Measurements from ENCODE around the gene KRT6A.
"Not testable (repeated sequence)": the region's sequence is repeated elsewhere in the genome, so short reads cannot be mapped to it uniquely, and the experiment has no call there.

The KRT6A gene

GRCh38 chr12:52469853-52470252, 23.2 kb downstream of the KRT6A start:
- no peak for DNase-seq (ENCODE audit: low read depth in 1 of 2, low spot score in 1 of 2)

- no peak for DNase-seq (ENCODE audit: low read depth in 1 of 2, low spot score in 1 of 2)
These were observed 28.2 kb downstream of the KRT6A start for GRCh38 chr12:52464897-52465296.

- no peak for DNase-seq (ENCODE audit: low read depth in 1 of 2, low spot score in 1 of 2)
These were observed 31.4 kb downstream of the KRT6A start for GRCh38 chr12:52461693-52462092.

- DNase-seq (ENCODE audit: low read depth in 1 of 2, low spot score in 1 of 2) = no peak
These were observed 34.2 kb downstream of the KRT6A start for GRCh38 chr12:52458861-52459260.

- no peak for DNase-seq (ENCODE audit: low read depth in 1 of 2, low spot score in 1 of 2)
These were observed 37.2 kb downstream of the KRT6A start for GRCh38 chr12:52455821-52456220.

GRCh38 chr12:52454411-52455201, 38.5 kb downstream of the KRT6A start:
- DNase-seq (ENCODE audit: low read depth in 1 of 2, low spot score in 1 of 2) = no peak

- no peak for DNase-seq (ENCODE audit: low read depth in 1 of 2, low spot score in 1 of 2)
These were observed 41.0 kb downstream of the KRT6A start, which contains the start of gene KRT6B for GRCh38 chr12:52452101-52452500. TSS of gene KRT6B (minus strand) at chr12:52452146. CDS start at chr12:52452078, 68 bp downstream.

GRCh38 chr12:52448228-52448627, 44.8 kb downstream of the KRT6A start:
- DNase-seq (ENCODE audit: low read depth in 1 of 2, low spot score in 1 of 2) = no peak

GRCh38 chr12:52447196-52447595, 45.9 kb downstream of the KRT6A start:
- not testable (repeated sequence) for DNase-seq (ENCODE audit: low read depth in 1 of 2, low spot score in 1 of 2)

GRCh38 chr12:52446367-52447045, 46.6 kb downstream of the KRT6A start:
- DNase-seq (ENCODE audit: low read depth in 1 of 2, low spot score in 1 of 2) = no peak

GRCh38 chr12:52445876-52446275, 47.2 kb downstream of the KRT6A start:
- DNase-seq (ENCODE audit: low read depth in 1 of 2, low spot score in 1 of 2) = no peak

GRCh38 chr12:52444647-52445595, 48.1 kb downstream of the KRT6A start:
- DNase-seq (ENCODE audit: low read depth in 1 of 2, low spot score in 1 of 2) = no peak

- no peak for DNase-seq (ENCODE audit: low read depth in 1 of 2, low spot score in 1 of 2)
These were observed 49.1 kb downstream of the KRT6A start for GRCh38 chr12:52443966-52444365.

GRCh38 chr12:52442600-52443061, 50.4 kb downstream of the KRT6A start:
- DNase-seq (ENCODE audit: low read depth in 1 of 2, low spot score in 1 of 2) = no peak

- DNase-seq (ENCODE audit: low read depth in 1 of 2, low spot score in 1 of 2) = no peak
These were observed 51.6 kb downstream of the KRT6A start for GRCh38 chr12:52441320-52441911.

- DNase-seq (ENCODE audit: low read depth in 1 of 2, low spot score in 1 of 2) = no peak
These were observed 52.2 kb downstream of the KRT6A start for GRCh38 chr12:52440821-52441319.

GRCh38 chr12:52439845-52440244, 53.2 kb downstream of the KRT6A start:
- DNase-seq (ENCODE audit: low read depth in 1 of 2, low spot score in 1 of 2) = no peak

- DNase-seq (ENCODE audit: low read depth in 1 of 2, low spot score in 1 of 2) = no peak
These were observed 53.6 kb downstream of the KRT6A start for GRCh38 chr12:52439420-52439819.

GRCh38 chr12:52438305-52439301, 54.5 kb downstream of the KRT6A start:
- no peak for DNase-seq (ENCODE audit: low read depth in 1 of 2, low spot score in 1 of 2)
